ENCODE data around the gene DDX54. TPM values are rescaled to one million over a fixed set of nuclear protein-coding genes. Genes with fewer than 3 reads are reported as not detected.

The DDX54 gene
- total and polyA plus RNA-seq, 4 donors = 17.9 to 75.3 (median 51.9) TPM

GRCh38 chr12:113184098-113184899 is 979 bp downstream of the DDX54 start:
- WGBS, 2 donors = 30 to 34% methylated on average over 26 of the region's 26 CpGs
- peak overlapping the region; percentile 89 for H3K4me3 ChIP-seq
- peaks cover 0 to 14% (median 10%) of the 10 kb centered on the region in 5 donors for H3K4me1 ChIP-seq (ENCODE audit: control insufficient read depth in 5 of 5, insufficient read depth in 5 of 5, low read length in 5 of 5)
- ATAC-seq (ENCODE audit: insufficient read depth, low FRiP score) (peak; percentile 7), DNase-seq (no peak)
- H3K36me3 ChIP-seq (ENCODE audit: control insufficient read depth in 4 of 4, insufficient read depth in 4 of 4, low read length in 4 of 4) = peaks cover 0 to 19% (median 12%) of the 10 kb centered on the region in 4 donors
- peak overlapping the region; percentile 90 to 99 for H3K27ac ChIP-seq (ENCODE audit: low read depth in 1 of 2, low read length in 1 of 2)
- no peak for TF ChIP-seq CTCF (IDR thresholded peaks at IDR 0.05; ENCODE audit: control extremely low read depth, extremely low read depth)
- peak overlapping the region in 1 of 2 donors; percentile 83 for H3K9ac ChIP-seq (ENCODE audit: insufficient read depth in 1 of 2, low read length in 2 of 2)
- no peaks in the 10 kb centered on the region for H3K9me3 ChIP-seq (ENCODE audit: control insufficient read depth in 4 of 4, insufficient read depth in 3 of 4, low read length in 3 of 4)
- H3K27me3 ChIP-seq (ENCODE audit: control insufficient read depth in 3 of 3, insufficient read depth in 3 of 3, low read length in 2 of 3) = no peaks in the 10 kb centered on the region

GRCh38 chr12:113183030-113183589 is 2.2 kb downstream of the DDX54 start:
- H3K9me3 ChIP-seq (ENCODE audit: control insufficient read depth in 4 of 4, insufficient read depth in 3 of 4, low read length in 3 of 4) = no peaks in the 10 kb centered on the region
- WGBS, 2 donors = 96 to 97% methylated on average over 11 of the region's 11 CpGs
- H3K4me3 ChIP-seq = no peak overlapping the region
- H3K4me1 ChIP-seq (ENCODE audit: control insufficient read depth in 5 of 5, insufficient read depth in 5 of 5, low read length in 5 of 5) = peaks cover 0 to 14% (median 10%) of the 10 kb centered on the region in 5 donors
- DNase-seq = no peak
- H3K27me3 ChIP-seq (ENCODE audit: control insufficient read depth in 3 of 3, insufficient read depth in 3 of 3, low read length in 2 of 3) = no peaks in the 10 kb centered on the region
- peaks cover 0 to 23% (median 16%) of the 10 kb centered on the region in 4 donors for H3K36me3 ChIP-seq (ENCODE audit: control insufficient read depth in 4 of 4, insufficient read depth in 4 of 4, low read length in 4 of 4)
- H3K9ac ChIP-seq (ENCODE audit: insufficient read depth in 1 of 2, low read length in 2 of 2) = no peak overlapping the region
- no peak overlapping the region for H3K27ac ChIP-seq (ENCODE audit: low read depth in 1 of 2, low read length in 1 of 2)
- no peak for ATAC-seq (ENCODE audit: insufficient read depth, low FRiP score)
- no peak for TF ChIP-seq CTCF (IDR thresholded peaks at IDR 0.05; ENCODE audit: control extremely low read depth, extremely low read depth)

GRCh38 chr12:113181975-113182374 is 3.3 kb downstream of the DDX54 start:
- TF ChIP-seq CTCF (IDR thresholded peaks at IDR 0.05; ENCODE audit: control extremely low read depth, extremely low read depth) = no peak
- Histone ChIP-seq H3K36me3 (ENCODE audit: control insufficient read depth in 4 of 4, insufficient read depth in 4 of 4, low read length in 4 of 4) (peaks cover 6 to 35% (median 27%) of the 10 kb centered on the region in 4 donors), H3K27me3 (ENCODE audit: control insufficient read depth in 3 of 3, insufficient read depth in 3 of 3, low read length in 2 of 3) (no peaks in the 10 kb centered on the region), H3K4me3 (no peak overlapping the region), H3K9me3 (ENCODE audit: control insufficient read depth in 4 of 4, insufficient read depth in 3 of 4, low read length in 3 of 4) (peaks cover 0 to 6% (median 4%) of the 10 kb centered on the region in 4 donors), H3K4me1 (ENCODE audit: control insufficient read depth in 5 of 5, insufficient read depth in 5 of 5, low read length in 5 of 5) (peaks cover 0 to 14% (median 10%) of the 10 kb centered on the region in 5 donors), H3K9ac (ENCODE audit: insufficient read depth in 1 of 2, low read length in 2 of 2) (no peak overlapping the region), H3K27ac (ENCODE audit: low read depth in 1 of 2, low read length in 1 of 2) (no peak overlapping the region)
- DNase-seq (no peak), ATAC-seq (ENCODE audit: insufficient read depth, low FRiP score) (no peak)
- 89 to 92% methylated on average over 3 of the region's 3 CpGs for WGBS, 2 donors

Measured in lung (tissue), 12 donors.